GM12878 (cell line): Measurements from ENCODE around the gene CTSA.

Source experiments
- BHLHE40 ChIP-seq, 2 experiments: fragments of 450-650 bp in 1 of 2; IDR thresholded peaks; 2 replicates each; pipeline ENCODE4 v1.6.1; 2011 to 2017; ENCODE audit warnings: low read depth in 2 of 2, borderline replicate concordance in 1 of 2, improper control_type of control experiment in 1 of 2, low read length in 1 of 2, mild to moderate bottlenecking in 1 of 2
- BMI1 ChIP-seq: fragments of 450-650 bp; IDR thresholded peaks from 2 replicates; pipeline ENCODE4 v1.6.1; 2016; ENCODE audit warnings: mild to moderate bottlenecking, moderate library complexity, borderline replicate concordance
- CREM ChIP-seq: IDR thresholded peaks from 2 replicates; pipeline ENCODE4 v1.6.1; 2014; ENCODE audit warnings: antibody characterized with exemption, low read depth
- DPF2 ChIP-seq: fragments of 450-650 bp; IDR thresholded peaks from 2 replicates; pipeline ENCODE4 v1.6.1; 2017; ENCODE audit warnings: mild to moderate bottlenecking
- EP300 ChIP-seq, 2 experiments: fragments of 150-350 bp in 1 of 2; IDR thresholded peaks; 2 replicates each; pipeline ENCODE4 v1.6.1; 2011 to 2012; ENCODE audit warnings: low read depth in 2 of 2, low read length in 2 of 2, borderline replicate concordance in 1 of 2, improper control_type of control experiment in 1 of 2, inconsistent platforms in 1 of 2; ENCODE audit not compliant: control insufficient read depth in 1 of 2
- EZH2 ChIP-seq: IDR thresholded peaks from 2 replicates; pipeline ENCODE4 v1.6.1; 2012; ENCODE audit warnings: low read depth, mild to moderate bottlenecking, control low read depth, inconsistent platforms, low read length, borderline replicate concordance; ENCODE audit not compliant: control insufficient read depth
- NFYA ChIP-seq: IDR thresholded peaks from 2 replicates; pipeline ENCODE4 v1.6.1; 2011; ENCODE audit warnings: low read depth, mild to moderate bottlenecking, low read length, improper control_type of control experiment, borderline replicate concordance
- POLR2A ChIP-seq: IDR thresholded peaks from 2 replicates; pipeline ENCODE4 v1.6.1; 2011; ENCODE audit warnings: low read depth, mild to moderate bottlenecking, low read length
- POLR2AphosphoS5 ChIP-seq: IDR thresholded peaks from 2 replicates; pipeline ENCODE4 v1.6.1; 2011; ENCODE audit warnings: mild to moderate bottlenecking, low read length, inconsistent platforms
- SMAD1 ChIP-seq: fragments of 450-650 bp; IDR thresholded peaks from 2 replicates; pipeline ENCODE4 v1.6.1; 2018; ENCODE audit warnings: mild to moderate bottlenecking, low read depth; ENCODE audit not compliant: partially characterized antibody
- ZSCAN29 ChIP-seq: fragments of 450-650 bp; IDR thresholded peaks from 2 replicates; pipeline ENCODE4 v1.6.1; 2017; ENCODE audit warnings: mild to moderate bottlenecking, moderate library complexity
- ZZZ3 ChIP-seq: IDR thresholded peaks from 2 replicates; pipeline ENCODE4 v1.6.1; 2011; ENCODE audit warnings: low read depth; ENCODE audit not compliant: control insufficient read depth, insufficient read length
- TF ChIP-seq, protein P1 (sequence below), 3 experiments: IDR thresholded peaks in 2 of 3; conservative IDR thresholded peaks in 1 of 3; 2 replicates each; pipeline ENCODE4 v1.5.1; 2011; ENCODE audit warnings: low read depth in 3 of 3, low read length in 3 of 3, mild to moderate bottlenecking in 3 of 3, control low read depth in 2 of 3, moderate library complexity in 2 of 3, inconsistent platforms in 1 of 3, mixed read lengths in 1 of 3; ENCODE audit not compliant: control insufficient read depth in 2 of 3, insufficient read depth in 1 of 3; ENCODE audit errors: extremely low read depth in 1 of 3
- TF ChIP-seq, protein P2 (sequence below): IDR thresholded peaks from 2 replicates; pipeline ENCODE4 v1.6.1; 2012; ENCODE audit warnings: low read length, inconsistent platforms

DNA sequence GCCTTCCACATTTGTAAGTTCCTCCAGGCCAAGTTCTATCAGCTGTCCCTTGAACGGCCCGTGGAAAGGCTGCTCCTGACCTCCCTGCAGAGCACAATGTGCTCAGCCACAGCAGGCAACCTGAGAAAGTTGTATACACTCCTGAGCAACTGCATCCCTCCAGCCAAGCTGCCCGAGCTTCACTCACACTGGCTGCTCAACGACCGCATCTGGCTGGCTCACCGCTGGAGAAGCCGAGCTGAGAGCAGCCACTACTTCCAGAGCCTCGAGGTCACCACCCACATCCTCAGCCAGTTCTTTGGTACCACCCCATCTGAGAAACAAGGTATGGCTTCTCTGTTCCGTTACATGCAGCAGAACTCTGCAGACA lies 8.1 kb upstream of the CTSA start:
- TF ChIP-seq DPF2 = no peak
- no peak for TF ChIP-seq BHLHE40 (IDR thresholded peaks at IDR 0.05; ENCODE audit: borderline replicate concordance in 1 of 2, low read depth in 2 of 2, low read length in 1 of 2)
- TF ChIP-seq ZZZ3 = no peak
- no peak for TF ChIP-seq ZSCAN29
- TF ChIP-seq, protein P1, sequence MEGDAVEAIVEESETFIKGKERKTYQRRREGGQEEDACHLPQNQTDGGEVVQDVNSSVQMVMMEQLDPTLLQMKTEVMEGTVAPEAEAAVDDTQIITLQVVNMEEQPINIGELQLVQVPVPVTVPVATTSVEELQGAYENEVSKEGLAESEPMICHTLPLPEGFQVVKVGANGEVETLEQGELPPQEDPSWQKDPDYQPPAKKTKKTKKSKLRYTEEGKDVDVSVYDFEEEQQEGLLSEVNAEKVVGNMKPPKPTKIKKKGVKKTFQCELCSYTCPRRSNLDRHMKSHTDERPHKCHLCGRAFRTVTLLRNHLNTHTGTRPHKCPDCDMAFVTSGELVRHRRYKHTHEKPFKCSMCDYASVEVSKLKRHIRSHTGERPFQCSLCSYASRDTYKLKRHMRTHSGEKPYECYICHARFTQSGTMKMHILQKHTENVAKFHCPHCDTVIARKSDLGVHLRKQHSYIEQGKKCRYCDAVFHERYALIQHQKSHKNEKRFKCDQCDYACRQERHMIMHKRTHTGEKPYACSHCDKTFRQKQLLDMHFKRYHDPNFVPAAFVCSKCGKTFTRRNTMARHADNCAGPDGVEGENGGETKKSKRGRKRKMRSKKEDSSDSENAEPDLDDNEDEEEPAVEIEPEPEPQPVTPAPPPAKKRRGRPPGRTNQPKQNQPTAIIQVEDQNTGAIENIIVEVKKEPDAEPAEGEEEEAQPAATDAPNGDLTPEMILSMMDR (IDR thresholded peaks at IDR 0.05 in 2 of 3, conservative IDR thresholded peaks at IDR 0.05 in 1 of 3; ENCODE audit: control insufficient read depth in 2 of 3, extremely low read depth in 1 of 3, insufficient read depth in 1 of 3, low read depth in 3 of 3, low read length in 3 of 3) = no peak
- TF ChIP-seq EP300 (IDR thresholded peaks at IDR 0.05; ENCODE audit: borderline replicate concordance in 1 of 2, control insufficient read depth in 1 of 2, low read depth in 2 of 2, low read length in 2 of 2) = no peak
- no peak for TF ChIP-seq EZH2
- no peak for TF ChIP-seq POLR2AphosphoS5
- TF ChIP-seq POLR2A = no peak
- TF ChIP-seq CREM = no peak
- TF ChIP-seq SMAD1 = no peak
- no peak for TF ChIP-seq NFYA
- TF ChIP-seq, protein P2, sequence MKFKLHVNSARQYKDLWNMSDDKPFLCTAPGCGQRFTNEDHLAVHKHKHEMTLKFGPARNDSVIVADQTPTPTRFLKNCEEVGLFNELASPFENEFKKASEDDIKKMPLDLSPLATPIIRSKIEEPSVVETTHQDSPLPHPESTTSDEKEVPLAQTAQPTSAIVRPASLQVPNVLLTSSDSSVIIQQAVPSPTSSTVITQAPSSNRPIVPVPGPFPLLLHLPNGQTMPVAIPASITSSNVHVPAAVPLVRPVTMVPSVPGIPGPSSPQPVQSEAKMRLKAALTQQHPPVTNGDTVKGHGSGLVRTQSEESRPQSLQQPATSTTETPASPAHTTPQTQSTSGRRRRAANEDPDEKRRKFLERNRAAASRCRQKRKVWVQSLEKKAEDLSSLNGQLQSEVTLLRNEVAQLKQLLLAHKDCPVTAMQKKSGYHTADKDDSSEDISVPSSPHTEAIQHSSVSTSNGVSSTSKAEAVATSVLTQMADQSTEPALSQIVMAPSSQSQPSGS = no peak
- TF ChIP-seq BMI1 = no peak
